Hematopoietic multipotent progenitor cell treated with erythropoietin and hydrocortisone succinate and interleukin-3 and kit ligand, for 8 days (in vitro differentiated cells): ENCODE results near the gene COL27A1.

Source experiments
- DNase-seq: peaks from one replicate; pipeline ENCODE4 v3.0.0-alpha.2; 2015

COL27A1 gene

GRCh38 chr9:114347675-114348074 lies 192.3 kb downstream of the COL27A1 start:
- DNase-seq = no peak

- no peak for DNase-seq
These were observed 193.0 kb downstream of the COL27A1 start for GRCh38 chr9:114348261-114348905.

- peak; percentile 63 for DNase-seq
These were observed 193.7 kb downstream of the COL27A1 start for GRCh38 chr9:114348906-114349482.

- DNase-seq = no peak
These were observed 194.6 kb downstream of the COL27A1 start for GRCh38 chr9:114349713-114350480.

GRCh38 chr9:114350636-114351401 lies 195.5 kb downstream of the COL27A1 start:
- DNase-seq = no peak

GRCh38 chr9:114351932-114352331 lies 196.6 kb downstream of the COL27A1 start:
- DNase-seq = no peak

- DNase-seq = no peak
These were observed 200.5 kb downstream of the COL27A1 start for GRCh38 chr9:114355821-114356220.

GRCh38 chr9:114356792-114357191 lies 201.5 kb downstream of the COL27A1 start:
- no peak for DNase-seq

GRCh38 chr9:114357360-114357759 lies 202.0 kb downstream of the COL27A1 start:
- DNase-seq = no peak

GRCh38 chr9:114357911-114358328 lies 202.6 kb downstream of the COL27A1 start:
- no peak for DNase-seq

- no peak for DNase-seq
These were observed 204.5 kb downstream of the COL27A1 start for GRCh38 chr9:114359801-114360200.

GRCh38 chr9:114361542-114361941 lies 206.2 kb downstream of the COL27A1 start:
- no peak for DNase-seq
